Testis (tissue), 5 donors: ENCODE measurements around the gene SLCO1C1. TPM values are rescaled to one million over a fixed set of nuclear protein-coding genes. Genes with fewer than 3 reads are reported as not detected.

Experiments
- DNase-seq: peaks from one replicate; pipeline ENCODE4 v3.0.0-alpha.2; 2019
- H3K27ac ChIP-seq, 2 donors: fragments of 200-600 bp; sonication (generic); one replicate each; pipeline ENCODE4 v1.5.1; 2019
- H3K27me3 ChIP-seq: fragments of 200-600 bp; sonication (generic); one replicate; pipeline ENCODE4 v1.5.1; 2019
- H3K36me3 ChIP-seq: fragments of 200-600 bp; sonication (generic); one replicate; pipeline ENCODE4 v1.5.1; 2017; ENCODE audit warnings: low read depth; ENCODE audit errors: missing control alignments
- H3K4me1 ChIP-seq: fragments of 200-600 bp; sonication (generic); one replicate; pipeline ENCODE4 v1.5.1; 2019
- H3K4me3 ChIP-seq, 2 donors: fragments of 200-600 bp; sonication (generic); one replicate each; pipeline ENCODE4 v1.5.1; 2017 to 2019
- H3K9me3 ChIP-seq: fragments of 200-600 bp; sonication (generic); one replicate; pipeline ENCODE4 v1.5.1; 2017
- CTCF ChIP-seq, 3 experiments: fragments of 450-650 bp in 2 of 3; fragments of 200-600 bp in 1 of 3; sonication (generic) in 1 of 3; IDR thresholded peaks; one replicate each; pipeline ENCODE4 v1.5.1; 2016 to 2019; ENCODE audit warnings: antibody characterized with exemption in 3 of 3, mild to moderate bottlenecking in 2 of 3, moderate library complexity in 1 of 3
- POLR2A ChIP-seq: fragments of 450-650 bp; IDR thresholded peaks from one replicate; pipeline ENCODE4 v1.6.1; 2017; ENCODE audit warnings: antibody characterized with exemption, mild to moderate bottlenecking, moderate library complexity
- WGBS, 2 donors: methylation state at CpG; one replicate each; pipeline ENCODE4 v1.1.5; 2018; 5-methylcytosine and 5-hydroxymethylcytosine counted together
- intact Hi-C: fragments of 100-400 bp; cut with DNase I; formaldehyde crosslinking; loops from one replicate; pipeline ENCODE4 v1.15.1; 2023; ENCODE audit warnings: low total_unique reads
- long read RNA-seq, 2 donors: transcript quantifications; one replicate each; lab custom pipeline, GENCODE V29; 2026
- polyA plus RNA-seq: library from polyadenylated mRNA; stranded (reverse); fragments of 350-450 nt; fragmentation: Illumina TruSeq; extraction: RNeasy Lipid Tissue Mini Kit (QIAGEN cat#74804); gene quantifications from one replicate; pipeline ENCODE4 v1.2.3, GENCODE V29; 2014; ENCODE audit warnings: low read depth, low replicate concordance; ENCODE audit not compliant: insufficient read depth
- total RNA-seq, 2 donors: library from RNA; depleted of rRNA; stranded (reverse); fragments of >200 nt; gene quantifications; one replicate each; pipeline ENCODE4 v1.2.3, GENCODE V29; 2016

SLCO1C1 gene
- 1 to 10 TPM; 1.1 to 1.4 TPM for total RNA-seq
- polyA plus RNA-seq: 2.6 TPM
- long read RNA-seq, donor 1: 0 reads
- long read RNA-seq, donor 2: 0 reads

GRCh38 chr12:20695232-20695631 is at the start of gene SLCO1C1:
SLCO1C1 (plus strand) TSS chr12:20695332; CDS start chr12:20699577, 4,245 bp downstream.
- Histone ChIP-seq H3K4me1 (no peaks in the 10 kb centered on the region), H3K9me3 (no peaks in the 10 kb centered on the region), H3K4me3 (no peak within 1 kb of the TSS), H3K27me3 (no peaks in the 10 kb centered on the region), H3K36me3 (no peaks in the 10 kb centered on the region), H3K27ac (peak within 1 kb of the TSS in 1 of 2 donors; percentile 28)
- 36 to 43% methylated on average over 6 of the region's 6 CpGs for WGBS, 2 donors
- intact Hi-C loops: no loop called here
- TF ChIP-seq CTCF (IDR thresholded peaks at IDR 0.05): no peak
- no peak for TF ChIP-seq POLR2A
- DNase-seq: peak; percentile 21

GRCh38 chr12:20646239-20646827 is 48.8 kb upstream of the SLCO1C1 start:
- intact Hi-C loops: no loop called here
- Histone ChIP-seq H3K27me3 (no peaks in the 10 kb centered on the region), H3K9me3 (no peaks in the 10 kb centered on the region), H3K27ac (no peak overlapping the region), H3K36me3 (no peaks in the 10 kb centered on the region), H3K4me3 (no peak overlapping the region), H3K4me1 (no peaks in the 10 kb centered on the region)
- WGBS, 2 donors: 58 to 62% methylated on average over 3 of the region's 3 CpGs
- no peak for DNase-seq
- peak in 2 of 3 experiments; percentile 30 to 55 for TF ChIP-seq CTCF (IDR thresholded peaks at IDR 0.05)
- no peak for TF ChIP-seq POLR2A

GRCh38 chr12:20653871-20654270 is 41.3 kb upstream of the SLCO1C1 start:
- no peaks in the 10 kb centered on the region for H3K9me3 ChIP-seq
- DNase-seq: no peak
- H3K27ac ChIP-seq: no peak overlapping the region
- H3K27me3 ChIP-seq: no peaks in the 10 kb centered on the region
- no peak for TF ChIP-seq CTCF (IDR thresholded peaks at IDR 0.05)
- TF ChIP-seq POLR2A: no peak
- H3K36me3 ChIP-seq: no peaks in the 10 kb centered on the region
- H3K4me3 ChIP-seq: no peak overlapping the region
- H3K4me1 ChIP-seq: no peaks in the 10 kb centered on the region
- 84% methylated on average over 2 of the region's 2 CpGs for WGBS, 2 donors
- intact Hi-C loops: no loop called here

GRCh38 chr12:20656600-20656999 is 38.5 kb upstream of the SLCO1C1 start:
- Histone ChIP-seq H3K4me1 (no peaks in the 10 kb centered on the region), H3K27me3 (no peaks in the 10 kb centered on the region), H3K4me3 (no peak overlapping the region), H3K27ac (no peak overlapping the region), H3K36me3 (no peaks in the 10 kb centered on the region), H3K9me3 (no peaks in the 10 kb centered on the region)
- 70 to 72% methylated on average over 1 of the region's 1 CpG for WGBS, 2 donors
- TF ChIP-seq CTCF (IDR thresholded peaks at IDR 0.05) (no peak), POLR2A (no peak)
- intact Hi-C loops: no loop called here
- no peak for DNase-seq

GRCh38 chr12:20657496-20657895 is 37.6 kb upstream of the SLCO1C1 start:
- H3K4me1 ChIP-seq: no peaks in the 10 kb centered on the region
- H3K36me3 ChIP-seq: no peaks in the 10 kb centered on the region

More at GRCh38 chr12:20657496-20657895, 37.6 kb upstream of the SLCO1C1 start:
- Histone ChIP-seq H3K27me3 (no peaks in the 10 kb centered on the region), H3K4me3 (no peak overlapping the region), H3K27ac (no peak overlapping the region), H3K9me3 (no peaks in the 10 kb centered on the region)
- intact Hi-C loops: no loop called here
- TF ChIP-seq POLR2A: no peak
- no peak for TF ChIP-seq CTCF (IDR thresholded peaks at IDR 0.05)
- DNase-seq: no peak
- 51 to 54% methylated on average over 2 of the region's 2 CpGs for WGBS, 2 donors
